Measurements from ENCODE around the gene NKX2-2.

Gene NKX2-2

GRCh38 chr20:21513881-21514540 is at the start of gene NKX2-2:
TSS of gene NKX2-2 (minus strand) at chr20:21514064. CDS start at chr20:21513669, 395 bp downstream.
- no peak for TF ChIP-seq CTCF (IDR thresholded peaks at IDR 0.05; ENCODE audit: low read depth, low read length, missing control alignments)
- H3K4me3 ChIP-seq (replicated peaks; ENCODE audit: low read depth, low read length), result no peak within 1 kb of the TSS

GRCh38 chr20:21562656-21563055 is 48.8 kb upstream of the NKX2-2 start:
- no peak for DNase-seq (ENCODE audit: extremely low read depth, low read depth)
- no peak overlapping the region for H3K4me3 ChIP-seq (replicated peaks; ENCODE audit: low read depth, low read length)
- no peak for TF ChIP-seq CTCF (IDR thresholded peaks at IDR 0.05; ENCODE audit: low read depth, low read length, missing control alignments)

More at GRCh38 chr20:21513881-21514540, at the start of gene NKX2-2:
- DNase-seq (ENCODE audit: extremely low read depth, low read depth), result no peak

DNA sequence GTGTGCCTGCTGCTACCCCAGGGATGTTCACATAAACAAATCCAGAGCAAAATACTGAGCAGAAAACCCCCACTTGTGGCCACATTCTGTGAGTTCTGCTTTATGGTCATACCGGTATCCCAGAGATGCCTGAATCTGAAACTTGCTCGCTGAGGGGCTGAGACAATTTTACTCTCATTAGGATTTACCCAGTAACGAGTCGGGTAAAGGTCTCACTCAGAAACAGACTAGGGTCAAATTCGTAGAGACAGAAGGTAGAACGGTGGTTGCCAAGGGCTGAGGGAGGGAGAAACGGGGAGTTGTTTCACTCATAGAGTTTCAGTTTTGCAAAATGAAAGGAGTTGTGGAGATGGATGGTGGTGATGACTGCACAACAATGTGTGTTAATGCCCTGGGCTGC is 45.4 kb upstream of the NKX2-2 start:
- TF ChIP-seq CTCF (IDR thresholded peaks at IDR 0.05; ENCODE audit: low read depth, low read length, missing control alignments), result no peak
- no peak overlapping the region for H3K4me3 ChIP-seq (replicated peaks; ENCODE audit: low read depth, low read length)
- no peak for DNase-seq (ENCODE audit: extremely low read depth, low read depth)

GRCh38 chr20:21557241-21558020 is 43.6 kb upstream of the NKX2-2 start:
- no peak for DNase-seq (ENCODE audit: extremely low read depth, low read depth)
- TF ChIP-seq CTCF (IDR thresholded peaks at IDR 0.05; ENCODE audit: low read depth, low read length, missing control alignments), result no peak
- no peak overlapping the region for H3K4me3 ChIP-seq (replicated peaks; ENCODE audit: low read depth, low read length)

GRCh38 chr20:21556398-21556797 is 42.5 kb upstream of the NKX2-2 start:
- no peak for TF ChIP-seq CTCF (IDR thresholded peaks at IDR 0.05; ENCODE audit: low read depth, low read length, missing control alignments)
- no peak for DNase-seq (ENCODE audit: extremely low read depth, low read depth)
- no peak overlapping the region for H3K4me3 ChIP-seq (replicated peaks; ENCODE audit: low read depth, low read length)

DNA sequence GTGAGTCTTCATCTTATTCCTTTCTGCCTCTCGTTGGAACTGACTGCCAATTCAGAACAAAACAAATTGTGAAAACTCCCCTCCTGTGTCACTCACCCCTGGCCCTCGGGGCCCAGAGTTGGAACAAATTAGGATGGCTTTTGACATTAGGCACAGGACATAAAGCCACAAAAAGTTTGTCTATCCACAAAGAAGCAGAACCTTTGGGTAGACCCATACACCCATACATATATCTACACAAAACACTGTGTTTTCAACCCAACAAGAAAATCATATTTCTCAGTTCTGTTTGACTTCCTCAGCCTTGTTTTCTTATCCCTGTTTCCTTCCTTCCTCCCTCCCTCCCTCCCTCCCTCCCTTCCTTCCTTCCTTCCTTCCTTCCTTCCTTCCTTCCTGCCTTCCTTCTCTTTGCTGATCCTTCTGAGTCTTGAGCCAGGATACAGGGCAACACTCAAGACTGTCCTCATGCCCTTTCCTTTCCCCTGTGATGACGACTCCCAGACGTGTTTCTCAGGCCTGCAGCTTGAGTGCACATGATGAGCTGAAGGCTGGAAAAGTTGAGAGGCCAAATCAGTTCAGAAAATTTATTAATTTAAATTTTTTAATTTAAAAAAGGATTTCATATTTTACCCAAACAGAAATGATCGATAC is 41.7 kb upstream of the NKX2-2 start:
- no peak for TF ChIP-seq CTCF (IDR thresholded peaks at IDR 0.05; ENCODE audit: low read depth, low read length, missing control alignments)
- DNase-seq (ENCODE audit: extremely low read depth, low read depth), result no peak

More for the DNA sequence above, 41.7 kb upstream of the NKX2-2 start:
- no peak overlapping the region for H3K4me3 ChIP-seq (replicated peaks; ENCODE audit: low read depth, low read length)
